GM11168 (cell line): ENCODE measurements around the gene MYG1.
"Not testable (repeated sequence)": the region's sequence is repeated elsewhere in the genome, so short reads cannot be mapped to it uniquely, and the experiment has no call there.

ENCODE experiments used
- in situ Hi-C: fragments of 300-500 bp; cut with MboI; formaldehyde crosslinking; loops from one replicate; pipeline ENCODE4 v1.12.0; 2022; ENCODE audit warnings: low sequenced_read_pairs; ENCODE audit not compliant: unreplicated experiment

Gene MYG1

GRCh38 chr12:53279888-53280498 is 19.5 kb upstream of the MYG1 start:
- in situ Hi-C loops = no loop called here

GRCh38 chr12:53286448-53286847 is 13.0 kb upstream of the MYG1 start:
- in situ Hi-C loops = loop anchor here (5.0 kb wide), 1 partner anchor 74 kb away; no protein-coding TSS in a partner anchor

DNA sequence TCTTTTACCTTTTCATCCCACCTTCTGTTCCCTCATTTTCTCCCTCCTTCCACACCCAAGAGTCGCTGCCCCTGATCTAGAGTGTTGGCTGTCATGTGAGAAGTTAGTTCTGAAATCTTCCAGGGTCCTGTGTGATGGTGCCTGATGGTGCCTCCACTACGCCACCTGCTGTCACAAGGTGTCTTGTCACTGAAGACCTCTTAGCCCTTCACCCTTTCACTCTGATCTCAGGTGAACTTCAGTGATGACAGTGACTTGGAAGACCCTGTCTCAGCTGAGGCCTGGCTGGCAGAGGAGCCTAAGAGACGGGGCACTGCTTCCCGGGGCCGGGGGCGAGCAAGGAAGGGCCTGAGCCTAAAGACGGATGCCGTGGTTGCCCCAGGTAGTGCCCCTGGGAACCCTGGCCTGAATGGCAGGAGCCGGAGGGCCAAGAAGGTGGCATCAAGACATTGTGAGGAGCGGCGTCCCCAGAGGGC is 11.7 kb upstream of the MYG1 start:
- in situ Hi-C loops = loop anchor here (5.0 kb wide), 1 partner anchor 75 kb away; no protein-coding TSS in a partner anchor

- in situ Hi-C loops = loop anchor here (5.0 kb wide), 1 partner anchor 76 kb away; no protein-coding TSS in a partner anchor
Measured at GRCh38 chr12:53288322-53288721, 11.2 kb upstream of the MYG1 start.

- in situ Hi-C loops = loop anchor here (5.0 kb wide), 1 partner anchor 78 kb away; no protein-coding TSS in a partner anchor
Measured at GRCh38 chr12:53289891-53290290, 9.6 kb upstream of the MYG1 start.

DNA sequence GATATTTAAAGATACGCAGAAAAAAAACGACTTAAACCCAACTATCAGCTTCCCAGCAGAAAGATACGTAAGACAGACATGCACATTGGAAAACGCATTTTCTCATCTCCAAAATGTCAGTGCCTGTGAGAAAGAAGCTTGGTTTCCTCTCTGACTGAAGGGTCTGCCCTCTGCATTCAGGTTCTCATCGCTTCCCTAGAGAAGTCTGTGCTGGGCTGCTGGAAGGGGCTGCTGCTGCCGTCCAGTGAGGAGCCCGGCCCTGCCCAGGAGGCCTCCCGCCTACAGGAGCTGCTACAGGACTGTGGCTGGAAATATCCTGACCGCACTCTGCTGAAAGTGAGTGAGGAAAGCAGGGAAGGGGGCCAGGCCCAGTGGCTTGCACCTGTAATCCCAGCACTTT is 8.8 kb upstream of the MYG1 start:
- in situ Hi-C loops = no loop called here

- in situ Hi-C loops = no loop called here
Measured at GRCh38 chr12:53292426-53292825, 7.1 kb upstream of the MYG1 start.

DNA sequence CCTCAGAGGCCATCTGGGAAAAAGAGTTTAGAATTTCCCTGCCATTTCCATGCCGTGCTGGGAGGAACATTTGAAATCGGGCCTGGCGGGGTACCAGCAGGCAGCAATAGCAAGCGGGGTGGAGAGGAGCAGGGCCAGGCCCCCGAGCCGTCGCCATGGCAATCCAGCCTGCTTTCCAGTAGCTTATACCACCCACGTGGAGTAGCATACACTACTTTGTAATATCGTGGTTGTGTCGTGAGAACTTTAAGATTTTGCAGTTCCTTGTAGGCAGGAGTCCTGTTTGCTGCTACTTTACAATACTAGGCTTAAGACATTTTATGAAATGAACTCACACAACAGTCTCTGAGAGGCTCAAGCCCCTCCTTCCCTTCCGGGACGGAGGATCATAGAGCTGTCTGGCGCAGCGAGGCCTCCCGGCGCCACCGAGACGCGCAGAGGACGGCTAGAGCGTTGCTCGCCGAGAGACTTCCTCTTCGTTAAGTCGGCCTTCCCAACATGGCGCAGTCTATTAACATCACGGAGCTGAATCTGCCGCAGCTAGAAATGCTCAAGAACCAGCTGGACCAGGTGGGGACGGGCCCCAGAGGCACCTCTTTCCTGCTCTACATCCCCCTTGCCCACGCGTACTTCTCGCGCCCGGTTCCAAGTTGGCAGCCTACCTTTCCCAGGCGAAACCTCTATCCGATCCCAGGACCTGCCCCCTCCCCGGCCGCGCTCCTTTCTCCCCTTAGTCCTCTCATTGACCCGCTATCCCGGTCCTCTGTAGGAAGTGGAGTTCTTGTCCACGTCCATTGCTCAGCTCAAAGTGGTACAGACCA is 4.2 kb upstream of the MYG1 start, which contains the start of gene PFDN5:
PFDN5 (plus strand) TSS at position 473 of the 821 bp plus-strand sequence; CDS start at position 499, 26 bp downstream.
- in situ Hi-C loops = no loop called here

GRCh38 chr12:53295891-53296219 is 3.6 kb upstream of the MYG1 start:
- in situ Hi-C loops = no loop called here

DNA sequence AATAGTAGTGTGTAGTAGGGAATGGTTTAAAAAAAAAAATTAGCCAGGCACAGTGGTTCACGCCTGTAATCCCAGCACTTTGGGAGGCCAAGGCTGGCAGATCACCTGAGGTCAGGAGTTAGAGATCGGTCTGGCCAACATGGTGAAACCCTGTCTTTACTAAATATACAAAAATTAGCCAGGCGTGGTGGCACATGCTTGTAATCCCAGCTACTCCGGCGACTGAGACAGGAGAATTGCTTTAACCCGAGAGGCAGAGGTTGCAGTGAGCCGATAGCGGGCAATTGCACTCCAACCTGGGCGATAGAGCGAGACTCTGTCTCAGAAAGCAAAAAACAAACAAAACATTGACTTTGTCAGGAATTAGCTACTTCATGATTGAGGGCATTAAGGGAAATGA is 2.4 kb upstream of the MYG1 start:
- in situ Hi-C loops = not testable (repeated sequence)

DNA sequence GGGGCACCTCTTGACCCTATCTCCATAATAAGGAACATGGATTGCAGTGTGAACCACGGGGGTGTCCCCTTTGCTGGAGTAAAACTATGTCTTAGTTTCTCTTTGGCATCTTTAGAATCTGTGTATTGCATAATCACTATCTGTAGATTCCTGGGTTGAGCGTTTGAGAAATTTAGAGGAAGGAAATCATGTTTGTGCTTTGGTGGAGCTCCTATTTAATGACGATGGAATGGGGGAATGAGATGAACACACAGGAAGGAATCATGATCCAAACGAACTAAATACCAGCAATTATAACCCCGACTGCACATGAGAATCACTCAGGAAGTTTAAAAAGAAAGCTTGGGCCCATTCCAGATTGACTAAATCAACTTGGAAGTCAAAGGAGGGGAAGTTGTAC is 1.3 kb upstream of the MYG1 start:
- in situ Hi-C loops = no loop called here

DNA sequence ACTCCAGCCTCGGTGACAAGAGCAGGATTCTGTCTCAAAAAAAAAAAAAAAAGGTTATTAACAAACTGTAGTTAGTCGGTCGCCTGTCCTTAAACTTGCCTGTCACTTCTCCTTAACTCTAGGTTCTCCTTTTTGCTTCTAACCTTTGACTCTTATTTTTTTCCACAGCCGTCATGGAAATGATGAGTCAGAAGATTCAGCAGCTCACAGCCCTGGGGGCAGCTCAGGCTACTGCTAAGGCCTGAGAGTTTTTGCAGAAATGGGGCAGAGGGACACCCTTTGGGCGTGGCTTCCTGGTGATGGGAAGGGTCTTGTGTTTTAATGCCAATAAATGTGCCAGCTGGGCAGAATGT is 418 bp upstream of the MYG1 start:
- in situ Hi-C loops = no loop called here

- in situ Hi-C loops = no loop called here
Measured at GRCh38 chr12:53300187-53300586, 692 bp downstream of the MYG1 start.

- in situ Hi-C loops = no loop called here
Measured at GRCh38 chr12:53302903-53303302, 3.4 kb downstream of the MYG1 start.

GRCh38 chr12:53306826-53307225 is 7.3 kb downstream of the MYG1 start:
- in situ Hi-C loops = no loop called here

DNA sequence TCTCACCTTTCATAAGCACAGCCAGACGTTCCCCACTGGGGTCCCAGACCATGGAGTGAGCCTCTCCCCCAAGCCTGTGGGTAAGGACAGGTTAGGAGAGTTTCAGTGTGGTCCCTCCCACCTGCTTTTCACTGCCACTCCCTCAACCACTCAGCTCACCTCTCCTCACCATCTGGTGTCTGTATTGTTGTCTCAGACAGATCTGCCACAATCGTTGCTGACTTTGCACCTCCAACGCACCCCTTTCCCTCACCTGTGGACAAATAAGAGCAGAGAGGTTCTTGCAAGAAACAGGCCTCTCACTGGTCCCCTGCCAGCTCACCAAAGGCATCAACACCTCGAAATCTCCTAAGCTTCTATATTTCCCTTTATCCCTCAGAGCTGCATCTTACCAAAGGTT is 8.8 kb downstream of the MYG1 start:
- in situ Hi-C loops = no loop called here

DNA sequence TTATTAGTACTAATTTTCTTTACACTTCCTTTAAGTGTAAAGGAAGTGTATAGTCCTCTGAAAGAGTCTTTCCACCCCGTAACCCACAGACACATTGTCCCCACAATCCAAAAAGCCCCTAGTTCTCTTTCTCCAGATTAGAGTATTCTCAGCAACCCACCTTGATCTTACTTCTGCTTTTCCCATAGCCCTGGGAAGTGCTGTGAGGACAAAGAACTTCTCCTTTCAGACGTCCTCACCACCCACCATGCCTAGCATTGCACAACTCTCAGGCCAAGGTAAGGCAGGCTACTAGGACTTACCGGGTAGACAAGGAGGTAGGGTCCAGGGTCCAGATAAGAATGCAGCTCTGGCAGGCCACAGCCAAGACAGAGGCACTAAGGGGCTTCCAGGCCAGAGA is 14.5 kb downstream of the MYG1 start:
- in situ Hi-C loops = no loop called here

DNA sequence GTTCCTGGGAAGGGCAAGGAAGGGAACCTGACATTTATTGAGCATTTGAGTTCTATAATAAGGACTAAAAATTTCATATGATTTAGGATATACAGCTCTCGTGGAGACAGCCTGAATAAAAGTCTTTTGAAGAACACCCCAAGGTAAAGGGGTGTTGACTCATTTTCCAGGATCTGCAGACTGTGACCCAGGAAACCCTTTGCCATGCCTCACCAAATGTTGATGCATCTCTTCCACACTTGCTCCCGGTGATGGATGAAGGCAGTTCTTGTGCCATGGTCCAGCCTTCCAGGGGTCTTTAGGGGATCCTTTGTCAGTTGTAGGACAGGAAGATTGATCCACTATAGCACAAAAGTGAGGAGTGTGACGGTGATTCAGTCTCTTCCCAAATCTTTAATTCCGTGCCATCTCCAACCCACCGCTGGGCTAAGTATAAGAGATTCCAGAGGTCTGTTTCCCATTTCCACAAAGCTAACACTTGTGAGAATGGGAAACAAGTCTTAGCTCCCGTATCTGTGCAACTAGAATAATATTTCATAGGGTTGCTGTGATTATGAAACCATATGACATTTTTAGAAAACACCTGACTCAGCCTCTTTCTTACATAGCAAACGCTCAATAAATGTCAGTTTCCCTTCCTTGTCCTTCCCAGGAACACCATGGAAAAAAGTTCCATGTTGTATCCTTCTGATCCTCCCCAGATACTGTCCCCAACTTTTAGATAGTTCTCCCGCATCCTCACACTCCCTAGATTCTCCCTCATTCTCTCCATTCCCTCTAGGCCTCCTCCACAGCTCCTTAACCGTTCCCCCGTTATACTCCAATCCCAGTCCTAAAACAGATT is 21.1 kb downstream of the MYG1 start:
- in situ Hi-C loops = no loop called here

- in situ Hi-C loops = no loop called here
Measured at GRCh38 chr12:53324113-53324778, 24.8 kb downstream of the MYG1 start.
